HUES64 (cell line): ENCODE data around the gene PXDN.
"Not testable (repeated sequence)": the region's sequence is repeated elsewhere in the genome, so short reads cannot be mapped to it uniquely, and the experiment has no call there.

Experiments used
- H3K27ac ChIP-seq: 2 replicates; pipeline ENCODE4 v1.7.0; 2013; ENCODE audit warnings: low read depth, low read length, inconsistent platforms
- H3K27me3 ChIP-seq: 2 replicates; pipeline ENCODE4 v1.6.1; 2013; ENCODE audit warnings: mild to moderate bottlenecking, low read length; ENCODE audit not compliant: insufficient read depth
- H3K36me3 ChIP-seq: 2 replicates; pipeline ENCODE4 v1.6.1; 2013; ENCODE audit warnings: mild to moderate bottlenecking, low read length; ENCODE audit not compliant: insufficient read depth
- H3K4me1 ChIP-seq: 2 replicates; pipeline ENCODE4 v1.6.1; 2013; ENCODE audit warnings: mild to moderate bottlenecking, low read length, moderate library complexity; ENCODE audit not compliant: insufficient read depth
- H3K4me3 ChIP-seq: 2 replicates; pipeline ENCODE4 v1.5.1; 2013; ENCODE audit warnings: mild to moderate bottlenecking, low read length, moderate library complexity
- H3K9ac ChIP-seq: 2 replicates; pipeline ENCODE4 v1.6.1; 2013; ENCODE audit warnings: mild to moderate bottlenecking, low read depth, low read length
- H3K9me3 ChIP-seq: 2 replicates; pipeline ENCODE4 v1.6.1; 2013; ENCODE audit warnings: low read depth, low read length; ENCODE audit not compliant: insufficient read depth
- WGBS: fragments of 150-250, 120-280 bp; methylation state at CpG from one replicate; pipeline ENCODE4 v1.1.7; 2013; ENCODE audit warnings: missing lambda C conversion rate; 5-methylcytosine and 5-hydroxymethylcytosine counted together

Gene PXDN

DNA sequence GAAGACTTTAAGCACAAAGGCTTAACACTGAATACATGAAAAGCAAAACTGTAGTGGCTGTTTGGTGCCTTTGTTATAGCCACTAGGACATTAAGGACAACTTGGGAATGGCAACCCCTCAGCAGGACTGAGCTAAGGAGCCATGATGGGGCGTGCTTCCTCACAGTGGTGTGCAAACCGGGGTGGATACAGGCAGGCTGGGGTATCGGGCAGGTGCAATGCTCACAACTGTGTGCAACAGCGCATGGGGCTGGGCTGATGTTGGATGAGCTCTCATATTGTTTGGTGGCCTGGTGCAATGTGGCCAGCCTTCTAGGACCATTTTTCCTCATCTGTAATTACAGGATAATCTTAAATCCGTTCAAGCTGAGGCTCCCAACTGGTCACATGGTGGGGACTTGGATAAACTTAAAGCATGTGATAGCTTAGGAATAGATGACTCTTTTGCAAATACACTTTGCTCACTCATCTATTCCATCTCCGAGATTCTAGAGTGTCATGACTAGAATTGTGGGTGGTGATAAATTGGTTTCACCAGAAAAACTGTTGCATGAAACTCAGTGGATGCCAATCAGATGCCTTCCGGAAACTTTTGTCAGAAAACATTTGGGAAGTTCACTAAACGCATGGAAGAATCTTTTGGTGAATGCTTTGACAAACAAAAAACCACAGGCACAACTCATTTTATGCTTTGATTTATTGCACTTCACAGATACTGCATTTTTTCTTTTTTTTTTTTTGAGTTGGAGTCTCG is 116.5 kb downstream of the PXDN start:
- Histone ChIP-seq H3K9ac (no peak overlapping the region), H3K4me1 (peaks cover 23% of the 10 kb centered on the region), H3K9me3 (no peaks in the 10 kb centered on the region), H3K4me3 (no peak overlapping the region), H3K36me3 (peaks cover 35% of the 10 kb centered on the region), H3K27me3 (no peaks in the 10 kb centered on the region), H3K27ac (no peak overlapping the region)
- 94% methylated on average over 9 of the region's 9 CpGs for WGBS

- Histone ChIP-seq H3K9me3 (no peaks in the 10 kb centered on the region), H3K4me3 (peak overlapping the region; percentile 42; the same call in 1 of the 2 replicates), H3K36me3 (peaks cover 22% of the 10 kb centered on the region), H3K27me3 (no peaks in the 10 kb centered on the region), H3K9ac (peak overlapping the region; percentile 74), H3K4me1 (peaks cover 23% of the 10 kb centered on the region), H3K27ac (peak overlapping the region; percentile 89)
- WGBS: 80% methylated on average over 8 of the region's 8 CpGs
These were observed 118.0 kb downstream of the PXDN start for GRCh38 chr2:1626271-1626681.

DNA sequence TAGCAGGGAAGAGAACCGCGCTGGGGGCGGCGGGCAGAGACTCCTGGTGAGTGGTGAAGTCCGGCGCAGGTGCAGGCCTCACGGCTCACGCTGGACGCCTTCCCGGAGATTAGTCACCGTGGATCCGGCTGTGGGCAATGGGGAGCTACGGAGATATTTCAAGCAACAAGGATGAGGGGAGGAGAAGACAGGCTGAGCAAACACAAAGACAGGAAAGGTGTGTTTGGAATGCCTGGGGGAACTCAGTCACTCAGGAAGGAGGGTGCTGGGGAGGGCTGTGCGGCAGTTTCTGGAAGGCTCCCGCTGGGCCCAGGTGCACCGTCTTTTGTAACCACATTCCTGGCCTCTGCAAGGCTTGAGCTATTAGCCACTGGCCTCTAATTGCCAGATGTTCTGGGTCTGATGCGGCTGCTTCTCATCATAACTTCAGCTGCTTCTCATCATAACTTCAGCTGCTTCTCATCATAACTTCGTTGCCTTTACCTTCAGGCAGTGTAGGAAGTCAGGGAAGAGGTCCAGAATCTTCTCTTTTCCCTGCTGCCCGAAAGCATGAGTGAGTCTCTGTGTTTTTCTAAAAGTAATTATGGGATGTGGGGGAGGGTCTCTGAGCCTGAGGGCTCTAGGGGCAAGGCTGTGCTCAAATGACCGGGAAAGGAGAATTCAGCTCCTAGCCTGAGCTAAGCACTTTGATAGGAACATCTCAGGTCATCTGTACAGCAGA is 118.9 kb downstream of the PXDN start:
- Histone ChIP-seq H3K4me3 (peak overlapping the region; percentile 42), H3K27ac (peak overlapping the region; percentile 89), H3K27me3 (no peaks in the 10 kb centered on the region), H3K9me3 (no peaks in the 10 kb centered on the region), H3K36me3 (peaks cover 18% of the 10 kb centered on the region), H3K9ac (peak overlapping the region; percentile 74), H3K4me1 (peaks cover 23% of the 10 kb centered on the region)
- 27% methylated on average over 20 of the region's 20 CpGs for WGBS

DNA sequence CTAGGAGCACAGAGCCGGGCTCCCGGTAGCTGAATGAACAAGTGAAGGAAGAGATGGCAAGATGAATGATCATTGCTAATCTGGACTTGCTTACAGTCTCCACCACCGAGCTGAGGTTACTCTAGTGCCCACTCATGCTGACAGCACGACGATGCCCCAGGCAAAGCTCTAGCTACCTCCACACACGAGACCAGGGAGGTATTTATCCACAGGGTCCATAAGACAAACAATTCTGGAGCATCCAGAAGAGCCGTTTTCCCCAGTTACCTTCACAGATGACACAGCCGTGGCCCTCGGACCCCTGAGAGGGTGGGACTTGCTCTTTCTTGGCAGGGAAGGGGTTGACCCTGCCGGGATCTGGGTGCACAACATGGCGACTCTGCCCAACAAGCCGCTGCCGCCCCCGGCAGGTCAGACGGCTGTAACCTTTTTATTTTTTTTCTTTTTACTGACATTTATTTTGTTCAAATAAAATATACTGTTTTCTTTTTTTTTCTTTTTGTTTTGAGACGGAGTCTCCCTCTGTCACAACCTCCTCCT is 120.3 kb downstream of the PXDN start:
- Histone ChIP-seq H3K36me3 (peaks cover 6% of the 10 kb centered on the region), H3K4me1 (peaks cover 23% of the 10 kb centered on the region), H3K27ac (no peak overlapping the region), H3K27me3 (no peaks in the 10 kb centered on the region), H3K4me3 (no peak overlapping the region), H3K9ac (no peak overlapping the region), H3K9me3 (no peaks in the 10 kb centered on the region)
- WGBS: 93% methylated on average over 15 of the region's 16 CpGs

- H3K27ac ChIP-seq: no peak overlapping the region
- H3K4me1 ChIP-seq: peaks cover 26% of the 10 kb centered on the region
- no peak overlapping the region for H3K9ac ChIP-seq
- 91% methylated on average over 11 of the region's 11 CpGs for WGBS
- H3K36me3 ChIP-seq: peaks cover 6% of the 10 kb centered on the region
- H3K9me3 ChIP-seq: no peaks in the 10 kb centered on the region
- H3K27me3 ChIP-seq: no peaks in the 10 kb centered on the region
- H3K4me3 ChIP-seq: no peak overlapping the region
These were observed 121.7 kb downstream of the PXDN start for GRCh38 chr2:1622521-1623200.

GRCh38 chr2:1621976-1622375 is 122.3 kb downstream of the PXDN start:
- not testable (repeated sequence) for H3K27me3 ChIP-seq, H3K9me3 ChIP-seq, H3K27ac ChIP-seq, H3K36me3 ChIP-seq, H3K9ac ChIP-seq, H3K4me3 ChIP-seq
- peaks cover 19% of the 10 kb centered on the region for H3K4me1 ChIP-seq
- WGBS: 88% methylated on average over 3 of the region's 3 CpGs

GRCh38 chr2:1621501-1621900 is 122.8 kb downstream of the PXDN start:
- Histone ChIP-seq H3K27ac (no peak overlapping the region), H3K9me3 (no peaks in the 10 kb centered on the region), H3K4me1 (peaks cover 17% of the 10 kb centered on the region), H3K27me3 (no peaks in the 10 kb centered on the region), H3K36me3 (peaks cover 6% of the 10 kb centered on the region), H3K9ac (no peak overlapping the region), H3K4me3 (no peak overlapping the region)
- WGBS: 92% methylated on average over 13 of the region's 13 CpGs

GRCh38 chr2:1621041-1621440 is 123.3 kb downstream of the PXDN start:
- H3K27ac ChIP-seq: no peak overlapping the region
- H3K4me3 ChIP-seq: no peak overlapping the region
- no peak overlapping the region for H3K9ac ChIP-seq
- no peaks in the 10 kb centered on the region for H3K27me3 ChIP-seq
- peaks cover 13% of the 10 kb centered on the region for H3K4me1 ChIP-seq
- peaks cover 6% of the 10 kb centered on the region for H3K36me3 ChIP-seq
- H3K9me3 ChIP-seq: no peaks in the 10 kb centered on the region
- WGBS: 95% methylated on average over 11 of the region's 11 CpGs

GRCh38 chr2:1620081-1620480 is 124.2 kb downstream of the PXDN start:
- Histone ChIP-seq H3K4me3 (no peak overlapping the region), H3K4me1 (peaks cover 10% of the 10 kb centered on the region), H3K27me3 (no peaks in the 10 kb centered on the region), H3K9me3 (no peaks in the 10 kb centered on the region), H3K36me3 (peaks cover 6% of the 10 kb centered on the region), H3K27ac (no peak overlapping the region), H3K9ac (no peak overlapping the region)
- 94% methylated on average over 11 of the region's 11 CpGs for WGBS

DNA sequence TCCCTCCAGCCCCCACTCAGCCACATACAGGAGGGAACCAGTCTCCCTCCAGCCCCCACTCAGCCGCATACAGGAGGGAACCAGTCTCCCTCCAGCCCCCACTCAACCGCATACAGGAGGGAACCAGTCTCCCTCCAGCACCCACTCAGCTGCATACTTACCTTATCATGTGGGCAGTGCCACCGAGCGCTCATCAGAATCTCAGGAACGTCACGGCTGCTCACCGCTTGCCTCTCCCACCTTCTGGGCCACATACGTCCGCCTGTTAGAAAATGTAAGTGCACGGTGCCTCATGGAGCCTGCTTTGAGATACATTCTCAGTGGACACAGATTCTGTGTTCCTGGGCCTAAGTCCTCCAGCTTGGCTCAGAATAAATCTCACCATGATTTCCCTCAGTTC is 124.8 kb downstream of the PXDN start:
- H3K4me1 ChIP-seq: peaks cover 14% of the 10 kb centered on the region
- no peak overlapping the region for H3K4me3 ChIP-seq
- WGBS: 91% methylated on average over 9 of the region's 10 CpGs
- H3K27me3 ChIP-seq: no peaks in the 10 kb centered on the region
- peaks cover 6% of the 10 kb centered on the region for H3K36me3 ChIP-seq
- no peak overlapping the region for H3K9ac ChIP-seq
- no peaks in the 10 kb centered on the region for H3K9me3 ChIP-seq
- H3K27ac ChIP-seq: no peak overlapping the region

- H3K27ac ChIP-seq: no peak overlapping the region
- H3K9me3 ChIP-seq: no peaks in the 10 kb centered on the region
- H3K9ac ChIP-seq: no peak overlapping the region
- no peak overlapping the region for H3K4me3 ChIP-seq
- H3K27me3 ChIP-seq: no peaks in the 10 kb centered on the region
- WGBS: 96% methylated on average over 2 of the region's 3 CpGs
- H3K4me1 ChIP-seq: peaks cover 18% of the 10 kb centered on the region
- H3K36me3 ChIP-seq: peaks cover 6% of the 10 kb centered on the region
These were observed 125.3 kb downstream of the PXDN start for GRCh38 chr2:1618974-1619373.
